WTC11 (cell line): ENCODE results near the gene ORAI2.

Source experiments
- MYBL2 ChIP-seq: sonication (generic); formaldehyde crosslinking; IDR thresholded peaks from 2 replicates; pipeline ENCODE4 v1.8.1; 2023; ENCODE audit warnings: mild to moderate bottlenecking, moderate library complexity, missing genetic modification reagents
- TCF7 ChIP-seq: sonication (generic); formaldehyde crosslinking; IDR thresholded peaks from 2 replicates; pipeline ENCODE4 v1.8.0; 2022; ENCODE audit warnings: mild to moderate bottlenecking, low read depth, missing genetic modification reagents, moderate library complexity
- TP53 ChIP-seq: sonication (generic); formaldehyde crosslinking; IDR thresholded peaks from 2 replicates; pipeline ENCODE4 v1.8.1; 2023; ENCODE audit warnings: mild to moderate bottlenecking, missing genetic modification reagents
- ZNF138 ChIP-seq: sonication (generic); formaldehyde crosslinking; conservative IDR thresholded peaks from 2 replicates; pipeline ENCODE4 v1.8.1; 2022; ENCODE audit warnings: mild to moderate bottlenecking, moderate library complexity, missing genetic modification reagents
- TF ChIP-seq, protein P1 (sequence below): fragments of 200-600 bp; IDR thresholded peaks from 2 replicates; pipeline ENCODE4 v1.8.0; 2022; ENCODE audit warnings: antibody characterized with exemption

DNA sequence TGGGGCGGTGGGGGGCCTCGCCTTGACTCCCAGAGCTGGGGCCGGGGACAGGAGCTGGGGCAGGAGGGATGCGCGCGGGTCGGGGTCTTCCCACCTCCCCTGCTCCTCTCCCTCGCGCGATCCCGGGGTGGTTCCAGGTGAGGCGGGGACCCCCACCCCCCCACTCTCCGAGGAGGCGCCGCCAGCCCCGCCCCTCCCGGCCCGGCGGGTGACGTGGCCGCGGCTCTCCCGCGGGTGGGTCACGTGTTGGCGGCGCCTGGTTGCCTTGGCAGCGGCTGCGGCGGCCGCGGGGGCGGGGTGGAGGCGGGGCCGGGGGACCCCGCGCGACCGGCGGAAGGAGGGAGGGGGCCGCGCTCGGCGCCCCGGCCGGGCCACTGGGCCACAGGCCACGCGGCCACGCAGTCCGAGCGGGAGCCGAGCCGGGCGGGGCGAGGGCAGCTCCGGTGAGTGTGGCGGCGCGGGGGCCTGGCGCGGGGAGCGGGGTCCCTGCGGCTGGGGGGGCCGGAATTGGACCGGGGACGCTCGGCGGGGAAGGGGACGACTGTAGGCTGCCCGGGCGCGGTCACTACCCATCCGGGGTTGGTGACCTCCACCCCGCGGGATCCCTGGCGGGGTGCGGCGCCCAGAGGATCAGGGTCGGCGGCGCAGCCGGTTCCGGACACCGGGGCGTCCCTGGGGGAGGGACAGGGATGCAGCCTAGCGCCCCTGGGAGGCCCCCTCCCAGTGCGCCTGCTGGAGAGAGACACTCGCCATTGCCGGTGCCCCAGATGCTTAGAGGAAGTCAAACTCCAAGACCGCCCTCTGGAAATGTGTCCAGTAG is at the start of gene ORAI2:
- TF ChIP-seq MYBL2 (CRISPR knock-in tag) = no peak
- no peak for TF ChIP-seq TP53 (CRISPR knock-in tag)
- TF ChIP-seq, protein P1, sequence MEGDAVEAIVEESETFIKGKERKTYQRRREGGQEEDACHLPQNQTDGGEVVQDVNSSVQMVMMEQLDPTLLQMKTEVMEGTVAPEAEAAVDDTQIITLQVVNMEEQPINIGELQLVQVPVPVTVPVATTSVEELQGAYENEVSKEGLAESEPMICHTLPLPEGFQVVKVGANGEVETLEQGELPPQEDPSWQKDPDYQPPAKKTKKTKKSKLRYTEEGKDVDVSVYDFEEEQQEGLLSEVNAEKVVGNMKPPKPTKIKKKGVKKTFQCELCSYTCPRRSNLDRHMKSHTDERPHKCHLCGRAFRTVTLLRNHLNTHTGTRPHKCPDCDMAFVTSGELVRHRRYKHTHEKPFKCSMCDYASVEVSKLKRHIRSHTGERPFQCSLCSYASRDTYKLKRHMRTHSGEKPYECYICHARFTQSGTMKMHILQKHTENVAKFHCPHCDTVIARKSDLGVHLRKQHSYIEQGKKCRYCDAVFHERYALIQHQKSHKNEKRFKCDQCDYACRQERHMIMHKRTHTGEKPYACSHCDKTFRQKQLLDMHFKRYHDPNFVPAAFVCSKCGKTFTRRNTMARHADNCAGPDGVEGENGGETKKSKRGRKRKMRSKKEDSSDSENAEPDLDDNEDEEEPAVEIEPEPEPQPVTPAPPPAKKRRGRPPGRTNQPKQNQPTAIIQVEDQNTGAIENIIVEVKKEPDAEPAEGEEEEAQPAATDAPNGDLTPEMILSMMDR = no peak
- TF ChIP-seq TCF7 (CRISPR knock-in tag) = no peak
- TF ChIP-seq ZNF138 (CRISPR knock-in tag) = no peak
